Uterus (tissue), 4 donors: ENCODE data around the gene ZC3H7A. TPM values are rescaled to one million over a fixed set of nuclear protein-coding genes. Genes with fewer than 3 reads are reported as not detected.

Experiments used
- DNase-seq, 2 donors: peaks; one replicate each; pipeline ENCODE4 v3.0.0-alpha.2; 2019 to 2020
- H3K27ac ChIP-seq, 2 donors: fragments of 200-600 bp; sonication (generic); 1 replicate in 1 of 2; 2 replicates in 1 of 2; pipeline ENCODE4 v1.5.1; 2016 to 2018
- H3K27me3 ChIP-seq, 2 donors: fragments of 200-600 bp; sonication (generic); one replicate each; pipeline ENCODE4 v1.5.1; 2018 to 2019; ENCODE audit warnings: control low read depth in 1 of 2
- H3K36me3 ChIP-seq, 2 donors: fragments of 200-600 bp; sonication (generic); one replicate each; pipeline ENCODE4 v1.5.1; 2019; ENCODE audit warnings: control low read depth in 1 of 2
- H3K4me1 ChIP-seq, 2 donors: fragments of 200-600 bp; sonication (generic); one replicate each; pipeline ENCODE4 v1.5.1; 2018 to 2019; ENCODE audit warnings: control low read depth in 1 of 2
- H3K4me3 ChIP-seq, 2 donors: fragments of 200-600 bp; sonication (generic); 1 replicate in 1 of 2; 2 replicates in 1 of 2; pipeline ENCODE4 v1.5.1; 2018 to 2019; ENCODE audit warnings: mild to moderate bottlenecking in 1 of 2
- H3K9me3 ChIP-seq, 2 donors: fragments of 200-600 bp; sonication (generic); one replicate each; pipeline ENCODE4 v1.5.1; 2019; ENCODE audit warnings: control low read depth in 1 of 2
- CTCF ChIP-seq, 4 experiments: fragments of 200-600 bp in 2 of 4; fragments of 450-650 bp in 2 of 4; sonication (generic) in 2 of 4; IDR thresholded peaks; one replicate each; pipeline ENCODE4 v1.5.1; 2016 to 2019; ENCODE audit warnings: antibody characterized with exemption in 4 of 4, mild to moderate bottlenecking in 2 of 4, moderate library complexity in 1 of 4
- POLR2A ChIP-seq, 2 donors: fragments of 450-650 bp; IDR thresholded peaks; one replicate each; pipeline ENCODE4 v1.6.1; 2016; ENCODE audit warnings: antibody characterized with exemption in 2 of 2, mild to moderate bottlenecking in 1 of 2, moderate library complexity in 1 of 2
- intact Hi-C: fragments of 100-400 bp; cut with DNase I; formaldehyde crosslinking; loops from one replicate; pipeline ENCODE4 v1.15.1; 2023; ENCODE audit warnings: low total_unique reads
- total RNA-seq, 4 donors: library from RNA; depleted of rRNA in 3 of 4; stranded (reverse); fragments of >200 nt in 3 of 4; gene quantifications; one replicate each; pipeline versions ENCODE4 v1.1.0 to v1.2.4, GENCODE V29; 2014 to 2023
- donor health status: DM: yes; HTN: yes; CAD: no.

The ZC3H7A gene
- total RNA-seq, 4 donors from 2014 or later, result 40.9 to 91.2 (median 67.5) TPM

DNA sequence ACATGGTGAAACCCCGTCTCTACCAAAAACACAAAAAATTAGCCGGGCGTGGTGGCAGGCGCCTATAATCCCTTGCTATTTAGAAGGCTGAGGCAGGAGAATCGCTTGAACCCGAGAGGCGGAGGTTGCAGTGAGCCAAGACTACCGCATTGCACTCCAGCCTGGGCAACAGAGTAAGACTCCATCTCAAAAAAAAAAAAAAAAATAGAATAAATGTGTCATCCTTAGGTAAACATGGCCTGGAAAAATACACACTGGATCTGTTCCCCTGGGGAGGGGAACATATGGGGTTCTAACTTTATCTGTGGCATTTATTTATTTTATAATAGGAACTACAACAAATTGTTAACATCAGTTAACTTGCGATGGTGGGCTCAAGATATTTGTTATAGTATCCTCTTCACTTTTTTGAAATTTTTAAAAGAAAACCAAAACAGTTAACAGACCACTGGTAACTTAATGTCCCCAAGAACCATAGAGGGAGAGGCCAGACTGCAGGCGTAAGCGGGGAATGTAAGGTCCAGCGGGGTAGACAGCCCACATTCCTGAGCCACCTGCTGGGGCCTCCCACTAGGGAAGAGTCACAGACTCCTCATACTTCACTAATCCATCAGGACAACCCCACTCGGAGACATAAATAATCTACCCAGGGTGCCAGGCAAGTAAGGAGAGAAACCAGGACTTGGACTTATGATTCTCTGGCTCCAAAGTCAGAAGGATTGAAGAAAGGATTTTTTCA is 41.9 kb downstream of the ZC3H7A start:
- intact Hi-C loops, result no loop called here
- Histone ChIP-seq H3K36me3 (no peaks in the 10 kb centered on the region), H3K4me1 (no peaks in the 10 kb centered on the region), H3K4me3 (no peak overlapping the region), H3K27ac (no peak overlapping the region), H3K9me3 (no peaks in the 10 kb centered on the region), H3K27me3 (no peaks in the 10 kb centered on the region)
- DNase-seq, result no peak
- TF ChIP-seq POLR2A (IDR thresholded peaks at IDR 0.05), result no peak
- TF ChIP-seq CTCF (IDR thresholded peaks at IDR 0.05), result no peak

DNA sequence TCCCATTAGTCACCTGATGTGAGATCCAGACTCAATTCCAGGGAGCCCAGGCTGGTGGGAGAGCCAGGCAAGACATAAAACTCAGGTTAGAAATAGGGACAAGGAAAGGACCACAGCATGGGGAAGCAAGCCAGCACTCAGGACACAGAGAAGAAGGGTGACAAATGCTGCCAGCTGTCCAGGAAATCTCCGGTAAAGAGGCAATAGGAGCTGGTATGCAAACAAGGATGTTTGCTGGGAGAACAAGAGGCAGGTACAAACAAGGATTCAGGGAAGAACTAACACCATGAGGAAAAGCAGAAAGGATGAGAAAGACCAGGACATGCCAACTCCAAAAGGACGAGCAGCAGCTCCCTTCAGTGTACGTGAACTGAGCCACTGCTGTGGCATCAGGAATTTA is 44.2 kb downstream of the ZC3H7A start:
- intact Hi-C loops, result no loop called here
- H3K9me3 ChIP-seq, result no peaks in the 10 kb centered on the region
- no peaks in the 10 kb centered on the region for H3K4me1 ChIP-seq
- TF ChIP-seq CTCF (IDR thresholded peaks at IDR 0.05) (no peak), POLR2A (IDR thresholded peaks at IDR 0.05) (no peak)
- H3K36me3 ChIP-seq, result no peaks in the 10 kb centered on the region
- H3K27me3 ChIP-seq, result no peaks in the 10 kb centered on the region
- DNase-seq, result no peak
- no peak overlapping the region for H3K4me3 ChIP-seq
- no peak overlapping the region for H3K27ac ChIP-seq

DNA sequence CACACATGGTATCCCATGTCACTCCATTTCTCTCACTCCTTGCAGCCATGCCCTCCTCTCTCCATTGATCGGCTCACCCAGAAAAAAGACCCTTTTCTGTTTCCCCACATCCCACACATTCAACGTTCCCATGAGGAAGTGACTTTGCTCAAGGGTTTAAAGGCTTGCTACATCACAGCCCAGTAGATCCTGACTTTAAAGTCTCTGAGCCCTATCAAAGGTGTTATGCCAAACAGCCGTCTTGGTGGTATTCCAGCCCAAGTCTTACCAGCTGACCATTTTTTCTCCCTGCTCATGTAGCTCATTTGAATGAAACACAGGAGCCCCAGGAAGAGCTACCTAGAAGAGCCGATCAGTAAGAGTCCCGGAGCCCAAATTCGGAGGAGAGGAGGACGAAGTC is 47.0 kb downstream of the ZC3H7A start:
- TF ChIP-seq POLR2A (IDR thresholded peaks at IDR 0.05), result no peak
- no peak for TF ChIP-seq CTCF (IDR thresholded peaks at IDR 0.05)
- H3K9me3 ChIP-seq, result no peaks in the 10 kb centered on the region
- H3K36me3 ChIP-seq, result no peaks in the 10 kb centered on the region
- no peaks in the 10 kb centered on the region for H3K4me1 ChIP-seq
- intact Hi-C loops, result no loop called here
- no peak overlapping the region for H3K4me3 ChIP-seq
- no peaks in the 10 kb centered on the region for H3K27me3 ChIP-seq
- no peak for DNase-seq
- H3K27ac ChIP-seq, result no peak overlapping the region

GRCh38 chr16:11748404-11749254 is 48.4 kb downstream of the ZC3H7A start:
- intact Hi-C loops, result no loop called here
- Histone ChIP-seq H3K9me3 (no peaks in the 10 kb centered on the region), H3K4me1 (no peaks in the 10 kb centered on the region), H3K27me3 (no peaks in the 10 kb centered on the region), H3K36me3 (no peaks in the 10 kb centered on the region), H3K27ac (no peak overlapping the region), H3K4me3 (no peak overlapping the region)
- DNase-seq, result no peak
- no peak for TF ChIP-seq POLR2A (IDR thresholded peaks at IDR 0.05)
- no peak for TF ChIP-seq CTCF (IDR thresholded peaks at IDR 0.05)

- no peaks in the 10 kb centered on the region for H3K4me1 ChIP-seq
- no peaks in the 10 kb centered on the region for H3K36me3 ChIP-seq
- DNase-seq, result no peak
- H3K9me3 ChIP-seq, result no peaks in the 10 kb centered on the region
- no peak for TF ChIP-seq POLR2A (IDR thresholded peaks at IDR 0.05)
- TF ChIP-seq CTCF (IDR thresholded peaks at IDR 0.05), result no peak
- no peak overlapping the region for H3K27ac ChIP-seq
- no peak overlapping the region for H3K4me3 ChIP-seq
- intact Hi-C loops, result no loop called here
- H3K27me3 ChIP-seq, result no peaks in the 10 kb centered on the region
These were observed 49.1 kb downstream of the ZC3H7A start for GRCh38 chr16:11747949-11748403.
